ENCODE results near the gene PIH1D1. TPM values are rescaled to one million over a fixed set of nuclear protein-coding genes. Genes with fewer than 3 reads are reported as not detected.

Gene PIH1D1
- total RNA-seq, 1 experiment from 2014 or later = 115 TPM

Other genes starting within 250 kb of the PIH1D1 start
- gene SLC6A16, start 126.6 kb downstream of the PIH1D1 start, total RNA-seq (2014; rRNA removed; shearing (Covaris generic)) = 0.05 TPM in 2 replicates
- gene CD37, start 116.4 kb downstream of the PIH1D1 start, total RNA-seq (2014; rRNA removed; shearing (Covaris generic)) = not detected in 2 replicates
- 17.4 and 20.3 TPM in 2 replicates for gene TEAD2, start 89.4 kb downstream of the PIH1D1 start, total RNA-seq (2014; rRNA removed; shearing (Covaris generic))
- gene DKKL1, start 87.9 kb downstream of the PIH1D1 start, total RNA-seq (2014; rRNA removed; shearing (Covaris generic)) = not detected in 2 replicates
- gene KASH5, start 63.6 kb downstream of the PIH1D1 start, total RNA-seq (2014; rRNA removed; shearing (Covaris generic)) = not detected in 2 replicates
- not detected in 2 replicates for gene PTH2, start 28.4 kb downstream of the PIH1D1 start, total RNA-seq (2014; rRNA removed; shearing (Covaris generic))
- gene GFY, start 26.4 kb downstream of the PIH1D1 start, total RNA-seq (2014; rRNA removed; shearing (Covaris generic)) = not detected in 2 replicates
- 0.57 TPM in 1 of 2 replicates, not detected in the other for gene SLC17A7, start 10.3 kb downstream of the PIH1D1 start, total RNA-seq (2014; rRNA removed; shearing (Covaris generic))
- gene ALDH16A1, start 1.4 kb upstream of the PIH1D1 start, total RNA-seq (2014; rRNA removed; shearing (Covaris generic)) = 12.9 and 27.9 TPM in 2 replicates
- 5.2 and 17.6 TPM in 2 replicates for gene FLT3LG, start 22.4 kb upstream of the PIH1D1 start, total RNA-seq (2014; rRNA removed; shearing (Covaris generic))
- gene RPL13A, start 35.8 kb upstream of the PIH1D1 start, total RNA-seq (2014; rRNA removed; shearing (Covaris generic)) = 1,082 and 1,258 TPM in 2 replicates
- 2,832 and 3,734 TPM in 2 replicates for gene RPS11, start 44.6 kb upstream of the PIH1D1 start, total RNA-seq (2014; rRNA removed; shearing (Covaris generic))
- gene FCGRT, start 60.8 kb upstream of the PIH1D1 start, total RNA-seq (2014; rRNA removed; shearing (Covaris generic)) = 40.3 and 44.5 TPM in 2 replicates
- 36.5 and 52.5 TPM in 2 replicates for gene RCN3, start 76.2 kb upstream of the PIH1D1 start, total RNA-seq (2014; rRNA removed; shearing (Covaris generic))
- gene NOSIP, start 128.7 kb upstream of the PIH1D1 start, total RNA-seq (2014; rRNA removed; shearing (Covaris generic)) = 122 and 129 TPM in 2 replicates
- 0.17 TPM in 1 of 2 replicates, not detected in the other for gene PRRG2, start 129.5 kb upstream of the PIH1D1 start, total RNA-seq (2014; rRNA removed; shearing (Covaris generic))
- gene PRR12, start 139.4 kb upstream of the PIH1D1 start, total RNA-seq (2014; rRNA removed; shearing (Covaris generic)) = 1.3 and 4.5 TPM in 2 replicates
- gene RRAS, start 188.3 kb upstream of the PIH1D1 start, total RNA-seq (2014; rRNA removed; shearing (Covaris generic)) = 28.9 and 43.3 TPM in 2 replicates
- gene SCAF1, start 190.4 kb upstream of the PIH1D1 start, total RNA-seq (2014; rRNA removed; shearing (Covaris generic)) = 9.9 and 26.5 TPM in 2 replicates
- gene IRF3, start 214.0 kb upstream of the PIH1D1 start, total RNA-seq (2014; rRNA removed; shearing (Covaris generic)) = 146 and 186 TPM in 2 replicates
- gene BCL2L12, start 214.1 kb upstream of the PIH1D1 start, total RNA-seq (2014; rRNA removed; shearing (Covaris generic)) = 6.3 and 14.1 TPM in 2 replicates
- gene PRMT1, start 225.5 kb upstream of the PIH1D1 start, total RNA-seq (2014; rRNA removed; shearing (Covaris generic)) = 208 and 209 TPM in 2 replicates
- gene ADM5, start 237.8 kb upstream of the PIH1D1 start, total RNA-seq (2014; rRNA removed; shearing (Covaris generic)) = 0.20 and 0.34 TPM in 2 replicates
- gene CPT1C, start 239.3 kb upstream of the PIH1D1 start, total RNA-seq (2014; rRNA removed; shearing (Covaris generic)) = 21.1 and 26.7 TPM in 2 replicates

Data from M059J (cell line).